ENCODE results near the gene TSNAXIP1. TPM values are rescaled to one million over a fixed set of nuclear protein-coding genes. Genes with fewer than 3 reads are reported as not detected.

TSNAXIP1 gene
- polyA plus RNA-seq (ENCODE audit: insufficient read length in 3 of 3): 1 to 10 TPM; 6.2 to 7.8 (median 7.6) TPM

GRCh38 chr16:67806428-67807147 is at the start of gene TSNAXIP1, which contains the start of gene RANBP10:
Gene TSNAXIP1 (plus strand): TSS chr16:67806889. CDS start chr16:67807150, 261 bp downstream.
Gene RANBP10 (minus strand): TSS chr16:67806560. CDS start chr16:67806536, 24 bp downstream.
- DNase-seq (ENCODE audit: low read depth in 3 of 3, low spot score in 2 of 3): peak; percentile 95 to 98 (median 97)

DNA sequence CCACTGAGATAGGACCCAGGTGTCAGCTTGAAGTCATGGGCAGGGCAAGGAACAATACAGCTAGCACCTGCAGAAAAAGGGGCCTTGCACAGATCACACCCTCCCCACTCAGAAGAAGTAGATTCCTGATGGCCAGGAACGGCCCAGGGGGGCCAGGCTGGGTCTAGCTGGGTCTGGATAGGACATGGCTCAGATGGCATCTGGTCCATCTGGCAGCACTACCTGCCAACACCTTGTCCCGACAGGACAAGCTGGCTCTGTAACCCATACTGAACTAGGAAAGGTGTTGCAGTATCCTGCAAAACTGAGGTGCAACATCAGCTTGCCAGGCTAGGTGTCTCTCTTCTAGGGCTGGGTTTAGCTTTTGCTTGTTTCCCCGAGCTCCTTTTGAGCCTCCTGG is 48.7 kb upstream of the TSNAXIP1 start:
- no peak for DNase-seq (ENCODE audit: low read depth in 3 of 3, low spot score in 2 of 3)

GRCh38 chr16:67758966-67759365 is 47.7 kb upstream of the TSNAXIP1 start:
- no peak for DNase-seq (ENCODE audit: low read depth in 3 of 3, low spot score in 2 of 3)

DNA sequence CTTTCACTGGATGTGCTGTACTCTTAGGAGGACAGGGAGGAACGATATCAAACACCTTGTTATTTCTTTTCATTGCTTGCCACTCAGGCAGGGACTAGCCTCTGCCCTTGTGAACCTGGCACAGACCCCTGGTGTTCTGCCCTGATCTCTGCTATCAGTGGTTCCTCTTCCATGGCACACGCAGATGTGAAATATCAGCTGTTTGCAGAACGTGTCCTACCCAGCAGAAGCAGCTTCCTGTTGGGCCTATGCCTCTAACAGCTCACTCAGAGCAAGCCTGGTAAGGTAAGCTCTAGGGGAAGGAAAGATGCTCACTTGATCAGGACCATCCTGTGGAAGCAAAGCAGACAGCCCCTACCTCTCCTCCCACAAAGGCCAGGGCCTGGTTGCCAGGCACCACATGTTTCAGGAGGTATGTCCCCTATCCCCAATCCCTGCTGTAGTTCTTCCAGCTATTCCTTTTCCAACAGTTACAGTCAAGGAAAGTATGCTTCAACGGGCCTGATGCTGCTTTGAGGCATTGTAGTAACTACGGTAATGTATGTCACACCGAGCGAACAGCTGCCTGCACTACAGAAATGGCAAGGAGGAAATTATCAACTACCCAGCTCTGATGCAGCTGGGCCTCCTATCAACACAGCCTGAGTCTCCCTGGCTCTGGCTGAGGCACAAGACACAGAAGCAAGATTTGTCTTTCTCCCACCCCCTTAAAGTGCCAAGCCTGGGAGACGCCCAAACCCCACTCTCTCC is 46.3 kb upstream of the TSNAXIP1 start:
- DNase-seq (ENCODE audit: low read depth in 3 of 3, low spot score in 2 of 3): no peak

DNA sequence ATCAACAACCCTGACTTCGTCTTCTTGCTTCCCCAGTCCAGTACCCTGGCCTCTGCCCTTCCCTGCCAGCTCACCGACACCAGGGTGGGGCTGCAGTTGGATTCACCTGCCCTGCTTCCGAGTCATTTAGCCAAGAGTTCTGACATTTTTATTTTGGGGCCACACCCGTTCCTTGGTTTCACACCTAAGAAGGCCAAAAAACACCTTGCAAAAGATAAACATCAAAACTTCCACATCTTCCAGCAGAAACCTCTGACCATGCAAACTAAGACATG is 45.8 kb upstream of the TSNAXIP1 start:
- DNase-seq (ENCODE audit: low read depth in 3 of 3, low spot score in 2 of 3): no peak

GRCh38 chr16:67761924-67762323 is 44.8 kb upstream of the TSNAXIP1 start:
- DNase-seq (ENCODE audit: low read depth in 3 of 3, low spot score in 2 of 3): no peak

- no peak for DNase-seq (ENCODE audit: low read depth in 3 of 3, low spot score in 2 of 3)
Observed at GRCh38 chr16:67762385-67762784, 44.3 kb upstream of the TSNAXIP1 start.

GRCh38 chr16:67763066-67763465 is 43.6 kb upstream of the TSNAXIP1 start:
- no peak for DNase-seq (ENCODE audit: low read depth in 3 of 3, low spot score in 2 of 3)

- DNase-seq (ENCODE audit: low read depth in 3 of 3, low spot score in 2 of 3): no peak
Observed at GRCh38 chr16:67764158-67764667, 42.5 kb upstream of the TSNAXIP1 start.

DNA sequence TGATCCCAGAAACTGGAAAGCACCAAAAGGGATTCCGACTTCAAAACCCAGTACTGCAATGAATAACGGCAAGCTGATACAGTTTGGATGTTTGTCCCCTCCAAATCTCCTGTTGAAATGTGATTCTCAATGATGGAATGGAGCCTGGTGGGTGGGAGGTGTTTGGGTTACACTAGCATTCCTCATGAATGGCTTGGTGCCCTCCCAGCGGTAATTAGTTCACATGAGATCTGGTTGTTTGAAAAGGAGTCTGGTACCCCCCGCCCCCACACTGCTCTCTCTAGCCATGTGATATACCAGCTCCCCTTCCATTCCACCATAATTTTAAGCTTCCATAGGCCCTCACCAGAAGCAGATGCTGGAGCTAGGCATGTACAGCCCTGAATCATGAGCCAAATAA is 40.4 kb upstream of the TSNAXIP1 start:
- DNase-seq (ENCODE audit: low read depth in 3 of 3, low spot score in 2 of 3): peak in 2 of 3 donors; percentile 32 to 36

DNA sequence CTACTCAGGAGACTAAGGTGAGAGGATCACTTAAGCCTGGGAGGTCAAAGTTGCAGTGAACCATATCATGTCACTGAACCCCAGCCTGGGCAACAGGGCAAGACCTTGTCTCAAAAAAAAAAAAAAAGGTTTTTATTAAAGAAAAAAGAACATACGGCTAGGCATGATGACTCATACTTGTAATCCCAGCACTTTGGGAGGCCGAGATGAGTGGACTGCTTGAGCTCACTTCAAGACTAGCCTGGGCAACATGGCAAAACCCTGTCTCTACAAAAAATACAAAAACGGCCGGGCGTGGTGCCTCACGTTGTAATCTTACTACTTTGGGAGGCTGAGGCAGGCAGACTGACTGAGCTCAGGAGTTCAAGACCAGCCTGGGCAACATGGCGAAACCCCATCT is 38.7 kb upstream of the TSNAXIP1 start:
- DNase-seq (ENCODE audit: low read depth in 3 of 3, low spot score in 2 of 3): no peak

GRCh38 chr16:67770346-67770991 is 36.2 kb upstream of the TSNAXIP1 start:
- no peak for DNase-seq (ENCODE audit: low read depth in 3 of 3, low spot score in 2 of 3)

- DNase-seq (ENCODE audit: low read depth in 3 of 3, low spot score in 2 of 3): no peak
Observed at GRCh38 chr16:67773099-67773498, 33.6 kb upstream of the TSNAXIP1 start.

DNA sequence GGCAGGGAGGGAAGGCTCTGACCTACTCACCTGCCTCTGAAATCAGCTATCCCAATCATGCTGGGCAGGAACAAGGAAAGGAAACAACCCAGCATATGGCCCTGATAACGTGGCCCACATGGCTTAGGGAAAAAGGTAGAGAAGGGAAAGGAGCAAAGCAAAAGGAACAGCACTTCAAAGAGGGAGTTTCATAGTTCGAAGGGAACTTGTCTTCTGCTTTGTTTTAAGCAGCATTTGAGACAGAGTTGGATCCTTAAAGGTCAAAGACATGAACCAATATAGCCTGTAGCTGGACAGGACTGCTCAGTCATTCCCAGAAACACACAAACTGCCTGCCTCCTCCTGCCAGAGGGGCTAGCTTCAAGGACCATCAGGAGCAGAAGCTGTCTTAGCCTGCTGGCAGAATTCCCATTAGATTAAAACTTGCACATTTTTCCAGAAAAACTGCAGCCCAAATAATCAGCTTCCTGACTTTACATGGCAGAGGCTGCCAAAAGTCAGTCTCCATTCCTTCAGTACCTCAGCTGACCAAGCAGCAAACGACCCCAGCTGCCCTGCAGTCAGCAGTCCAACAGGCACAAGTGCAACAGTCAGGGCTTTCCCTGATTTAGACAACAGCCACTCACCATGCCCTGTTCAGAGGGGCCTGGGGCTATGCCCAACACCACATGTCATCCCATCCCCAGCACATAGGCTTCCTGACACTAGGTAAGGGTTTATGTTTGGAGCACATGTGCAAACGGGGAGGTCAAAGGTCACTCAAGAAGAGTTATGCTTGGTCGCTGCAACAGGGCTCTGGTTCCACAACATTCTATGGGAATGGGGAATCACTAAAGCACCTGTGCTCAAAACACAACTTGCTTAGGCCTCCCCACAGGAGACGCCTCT is 32.9 kb upstream of the TSNAXIP1 start:
- DNase-seq (ENCODE audit: low read depth in 3 of 3, low spot score in 2 of 3): no peak

DNA sequence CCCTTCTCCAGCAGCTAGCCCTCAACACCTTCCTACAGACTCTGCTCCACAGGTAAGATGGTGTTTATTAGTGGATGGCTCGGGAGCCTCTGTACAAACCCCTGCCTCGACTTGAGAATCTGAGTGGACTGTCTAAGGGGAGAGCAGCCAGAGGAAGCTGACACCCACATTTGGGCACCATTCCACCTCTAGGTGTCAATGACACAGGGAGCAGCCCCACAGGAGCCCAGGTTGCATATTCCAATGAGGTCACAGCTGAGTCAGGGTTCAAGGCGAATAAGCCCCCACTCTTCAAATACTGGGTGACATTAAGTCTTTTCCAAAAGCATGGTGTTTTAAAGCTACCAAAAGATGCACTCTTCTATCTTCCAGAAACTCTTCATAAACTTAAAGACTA is 32.2 kb upstream of the TSNAXIP1 start:
- no peak for DNase-seq (ENCODE audit: low read depth in 3 of 3, low spot score in 2 of 3)

DNA sequence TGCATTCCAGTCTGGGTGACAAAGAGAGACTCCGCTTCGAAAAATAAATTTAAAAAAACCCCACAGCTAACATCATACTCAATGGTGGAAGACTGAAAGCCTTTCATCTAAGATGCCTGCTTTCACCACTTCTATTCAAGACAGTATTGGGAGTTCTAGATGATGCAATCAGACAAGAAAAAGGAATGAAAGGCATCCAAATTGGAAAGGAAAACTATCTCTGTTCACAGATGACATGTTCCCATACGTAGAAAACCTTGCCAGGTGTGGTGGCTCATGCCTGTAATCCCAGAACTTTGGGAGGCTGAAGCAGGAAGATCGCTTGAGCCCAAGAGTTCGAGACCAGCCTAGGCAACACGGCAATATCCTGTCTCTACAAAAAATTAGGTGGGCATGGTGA is 31.4 kb upstream of the TSNAXIP1 start:
- no peak for DNase-seq (ENCODE audit: low read depth in 3 of 3, low spot score in 2 of 3)

GRCh38 chr16:67779256-67780014 is 27.3 kb upstream of the TSNAXIP1 start:
- no peak for DNase-seq (ENCODE audit: low read depth in 3 of 3, low spot score in 2 of 3)

GRCh38 chr16:67780847-67781564 is 25.7 kb upstream of the TSNAXIP1 start:
- no peak for DNase-seq (ENCODE audit: low read depth in 3 of 3, low spot score in 2 of 3)

DNA sequence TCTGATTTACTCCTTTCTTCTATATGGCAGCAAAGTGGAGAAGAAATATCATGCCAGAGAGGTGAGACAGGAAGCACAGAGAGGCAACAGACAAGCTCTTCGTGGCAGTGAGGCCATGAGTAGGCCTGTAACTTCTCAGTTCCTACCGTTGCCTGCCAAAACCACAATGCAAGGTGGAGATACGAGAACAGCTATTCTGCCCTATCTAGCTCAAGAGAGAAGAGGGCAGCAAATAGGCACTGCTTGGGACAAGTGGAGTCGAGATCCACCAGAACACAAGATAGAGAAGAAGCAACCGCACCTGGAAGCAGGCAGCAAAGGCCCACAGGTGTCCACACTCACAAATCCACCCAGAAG is 25.1 kb upstream of the TSNAXIP1 start:
- no peak for DNase-seq (ENCODE audit: low read depth in 3 of 3, low spot score in 2 of 3)

Data from right renal cortex interstitium (tissue), 3 donors.